Muscle layer of duodenum (tissue), 2 donors: Measurements from ENCODE around the gene MAP3K4.

Experiments used
- H3K27ac ChIP-seq: one replicate; pipeline ENCODE4 v1.7.0; 2013; ENCODE audit warnings: mild to moderate bottlenecking, low read length
- H3K27me3 ChIP-seq: one replicate; pipeline ENCODE4 v1.7.0; 2013; ENCODE audit warnings: low read depth, mild to moderate bottlenecking, control low read depth, low read length
- H3K36me3 ChIP-seq, 2 donors: one replicate each; pipeline ENCODE4 v1.7.0; 2013; ENCODE audit warnings: low read length in 2 of 2, control low read depth in 1 of 2, mild to moderate bottlenecking in 1 of 2; ENCODE audit not compliant: insufficient read depth in 2 of 2, control insufficient read depth in 1 of 2
- H3K4me1 ChIP-seq, 2 donors: one replicate each; pipeline ENCODE4 v1.7.0; 2013; ENCODE audit warnings: low read length in 2 of 2, mild to moderate bottlenecking in 2 of 2, control low read depth in 1 of 2, moderate library complexity in 1 of 2; ENCODE audit not compliant: insufficient read depth in 2 of 2, control insufficient read depth in 1 of 2
- H3K4me3 ChIP-seq, 2 donors: one replicate each; pipeline ENCODE4 v1.7.0; 2013; ENCODE audit warnings: low read length in 2 of 2, low read depth in 1 of 2, mild to moderate bottlenecking in 1 of 2
- H3K9me3 ChIP-seq, 2 donors: one replicate each; pipeline ENCODE4 v1.7.0; 2013; ENCODE audit warnings: low read length in 2 of 2, control low read depth in 1 of 2, mild to moderate bottlenecking in 1 of 2; ENCODE audit not compliant: control insufficient read depth in 1 of 2
- donor health status: healthy.

The MAP3K4 gene

GRCh38 chr6:161152907-161153662 is 161.5 kb downstream of the MAP3K4 start:
- Histone ChIP-seq H3K36me3 (peaks cover 0 to 19% of the 10 kb centered on the region in 2 donors), H3K9me3 (no peaks in the 10 kb centered on the region), H3K27ac (no peak overlapping the region), H3K27me3 (no peaks in the 10 kb centered on the region), H3K4me1 (no peaks in the 10 kb centered on the region), H3K4me3 (no peak overlapping the region)

- Histone ChIP-seq H3K36me3 (peaks cover 0 to 13% of the 10 kb centered on the region in 2 donors), H3K9me3 (no peaks in the 10 kb centered on the region), H3K4me1 (no peaks in the 10 kb centered on the region), H3K27ac (no peak overlapping the region), H3K27me3 (no peaks in the 10 kb centered on the region), H3K4me3 (no peak overlapping the region)
Observed at GRCh38 chr6:161153725-161154124, 162.2 kb downstream of the MAP3K4 start.

GRCh38 chr6:161154796-161155335 is 163.3 kb downstream of the MAP3K4 start:
- Histone ChIP-seq H3K27ac (no peak overlapping the region), H3K36me3 (peaks cover 0 to 9% of the 10 kb centered on the region in 2 donors), H3K4me3 (no peak overlapping the region), H3K9me3 (no peaks in the 10 kb centered on the region), H3K4me1 (no peaks in the 10 kb centered on the region), H3K27me3 (no peaks in the 10 kb centered on the region)

DNA sequence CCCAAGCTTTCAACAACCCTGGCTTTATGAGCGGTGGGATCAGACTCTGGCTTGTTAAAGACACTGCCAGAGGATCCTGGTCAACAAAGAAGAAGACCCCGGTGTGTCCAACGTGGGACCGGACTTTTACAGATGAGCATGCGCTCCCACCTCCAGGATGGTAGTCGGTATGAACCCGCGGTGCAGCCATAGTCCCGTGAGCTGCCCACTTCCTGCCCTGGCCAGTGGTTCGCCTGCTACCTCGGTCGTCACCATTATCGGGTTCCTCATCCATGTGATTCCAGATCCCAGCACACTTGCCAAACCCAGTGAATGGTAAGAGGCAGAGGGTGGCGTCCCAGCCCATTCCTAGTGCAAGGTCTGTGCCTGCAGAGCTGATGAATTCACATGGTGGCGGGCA is 169.6 kb downstream of the MAP3K4 start:
- Histone ChIP-seq H3K27ac (no peak overlapping the region), H3K36me3 (peaks cover 20 to 22% of the 10 kb centered on the region in 2 donors), H3K4me3 (no peak overlapping the region), H3K9me3 (no peaks in the 10 kb centered on the region), H3K4me1 (peaks cover 0 to 6% of the 10 kb centered on the region in 2 donors), H3K27me3 (no peaks in the 10 kb centered on the region)

DNA sequence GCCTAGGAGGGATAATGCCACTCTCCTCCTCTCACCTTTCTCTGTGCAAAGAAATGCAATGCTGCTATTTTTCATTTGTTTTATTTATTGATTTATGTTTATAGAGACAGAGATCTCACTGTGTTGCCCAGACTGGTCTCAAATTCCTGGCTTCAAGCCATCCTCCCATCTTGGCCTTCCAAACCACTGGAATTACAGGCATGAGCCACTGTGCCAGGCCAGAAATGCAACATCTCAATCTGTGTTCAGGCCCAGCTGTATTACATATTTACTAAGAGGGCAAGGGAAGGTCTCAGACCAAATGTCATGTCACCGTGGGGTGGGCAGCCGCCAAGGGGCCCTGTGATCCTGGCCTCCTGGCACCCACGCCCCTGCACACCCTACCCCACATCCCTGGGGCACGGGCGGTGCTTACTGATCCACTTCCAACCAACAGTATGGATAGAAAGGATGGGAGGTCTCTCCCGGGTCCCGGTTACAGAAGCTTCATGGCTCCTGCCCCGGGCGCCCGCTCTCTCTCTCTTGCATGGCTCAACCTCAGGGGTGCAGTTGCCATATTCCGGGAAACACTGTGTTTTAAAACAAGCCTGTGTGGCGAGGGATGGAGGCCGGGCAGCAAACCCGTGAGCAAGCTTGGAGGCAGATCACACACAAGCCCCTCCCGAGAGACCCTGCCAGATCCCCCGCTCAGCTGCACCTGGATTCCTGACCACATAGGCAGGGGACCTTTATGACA is 170.5 kb downstream of the MAP3K4 start:
- Histone ChIP-seq H3K36me3 (peaks cover 20 to 22% of the 10 kb centered on the region in 2 donors), H3K27ac (no peak overlapping the region), H3K4me1 (peaks cover 0 to 6% of the 10 kb centered on the region in 2 donors), H3K9me3 (no peaks in the 10 kb centered on the region), H3K4me3 (no peak overlapping the region), H3K27me3 (no peaks in the 10 kb centered on the region)

GRCh38 chr6:161162722-161163121 is 171.2 kb downstream of the MAP3K4 start:
- Histone ChIP-seq H3K27me3 (no peaks in the 10 kb centered on the region), H3K9me3 (no peaks in the 10 kb centered on the region), H3K4me3 (no peak overlapping the region), H3K27ac (no peak overlapping the region), H3K4me1 (peaks cover 0 to 6% of the 10 kb centered on the region in 2 donors), H3K36me3 (peaks cover 20 to 22% of the 10 kb centered on the region in 2 donors)

DNA sequence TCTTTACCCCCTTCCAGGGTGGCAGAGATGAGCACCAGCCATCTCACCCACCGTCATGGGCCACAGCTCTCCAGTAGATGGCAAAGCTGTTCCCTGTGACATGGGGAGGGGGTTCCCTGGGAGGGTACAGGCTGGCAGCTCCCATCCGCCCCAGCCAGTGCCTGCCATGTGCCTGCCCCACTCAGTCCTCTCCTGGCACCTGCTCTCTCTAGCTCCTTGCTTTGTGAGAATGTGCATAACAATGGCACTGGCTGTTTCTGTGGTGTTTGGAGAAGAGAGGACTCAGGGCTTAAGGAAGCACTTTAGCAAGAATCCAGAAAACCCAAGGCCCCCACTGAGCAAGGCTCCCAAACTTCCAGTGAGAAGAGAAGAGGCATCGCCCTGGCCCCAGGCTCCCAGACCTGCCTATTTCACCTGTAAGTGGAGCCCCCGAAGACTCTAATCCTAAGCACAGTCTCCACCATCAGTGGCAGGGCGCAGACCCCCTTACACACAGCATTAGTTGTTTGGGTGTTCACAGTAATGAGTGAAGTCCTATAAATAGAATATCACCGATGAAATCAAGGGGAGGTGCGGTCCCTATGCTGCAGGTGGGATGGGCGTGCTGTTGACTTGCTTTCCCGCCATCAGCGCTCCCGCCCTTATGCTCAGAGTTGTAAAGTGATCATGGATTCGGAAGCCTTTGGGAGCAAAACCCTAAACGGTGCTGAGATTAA is 172.1 kb downstream of the MAP3K4 start:
- no peaks in the 10 kb centered on the region for H3K27me3 ChIP-seq
- H3K27ac ChIP-seq, result no peak overlapping the region
- no peaks in the 10 kb centered on the region for H3K9me3 ChIP-seq
- H3K4me1 ChIP-seq, result peaks cover 0 to 6% of the 10 kb centered on the region in 2 donors
- no peak overlapping the region for H3K4me3 ChIP-seq
- H3K36me3 ChIP-seq, result peaks cover 20 to 22% of the 10 kb centered on the region in 2 donors

DNA sequence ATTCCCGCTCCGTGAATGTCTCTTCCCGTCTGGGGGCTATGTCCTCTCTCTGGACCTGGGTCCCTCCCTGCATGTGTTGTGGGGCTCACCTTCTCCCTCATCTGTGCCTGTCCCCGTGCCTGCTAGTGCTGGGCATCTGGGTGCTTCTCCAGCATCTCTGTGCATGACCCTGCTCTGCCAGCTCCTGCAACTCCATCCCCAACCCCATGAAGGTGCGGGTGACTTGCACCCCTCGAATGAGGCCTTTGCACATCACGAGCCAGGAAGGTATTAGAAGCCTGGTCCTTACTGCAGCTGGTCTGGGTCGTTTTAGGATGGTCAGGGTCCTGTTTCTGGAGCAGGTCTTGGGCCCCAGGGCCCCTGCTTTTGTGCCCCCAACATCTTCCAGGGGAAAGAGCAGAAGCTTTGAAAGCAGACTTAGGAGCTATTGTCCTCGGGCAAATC is 172.6 kb downstream of the MAP3K4 start:
- Histone ChIP-seq H3K4me3 (no peak overlapping the region), H3K9me3 (no peaks in the 10 kb centered on the region), H3K36me3 (peaks cover 20 to 22% of the 10 kb centered on the region in 2 donors), H3K27ac (no peak overlapping the region), H3K4me1 (peaks cover 0 to 6% of the 10 kb centered on the region in 2 donors), H3K27me3 (no peaks in the 10 kb centered on the region)

DNA sequence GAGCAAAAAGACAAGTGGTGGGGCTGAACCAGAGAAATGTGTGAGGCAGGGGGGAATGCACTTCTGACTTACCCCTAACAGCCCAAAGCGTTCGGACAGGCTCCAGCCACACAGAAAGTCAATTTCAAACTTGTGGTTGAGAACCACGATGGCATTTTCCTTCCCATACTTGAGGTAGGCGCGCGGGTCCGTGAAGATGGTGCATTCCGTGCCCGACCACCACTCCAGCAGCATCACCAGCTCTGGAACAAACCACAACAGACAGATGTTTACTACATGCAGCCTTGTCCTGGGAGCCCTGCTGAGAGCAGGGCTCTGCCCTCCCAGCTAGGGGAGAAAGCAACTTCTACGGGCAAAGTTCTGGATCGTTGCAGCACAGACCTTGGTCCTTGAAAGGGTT is 174.6 kb downstream of the MAP3K4 start:
- H3K36me3 ChIP-seq, result peaks cover 20 to 22% of the 10 kb centered on the region in 2 donors
- H3K4me3 ChIP-seq, result no peak overlapping the region
- H3K27ac ChIP-seq, result no peak overlapping the region
- H3K9me3 ChIP-seq, result no peaks in the 10 kb centered on the region
- H3K4me1 ChIP-seq, result peaks cover 0 to 11% of the 10 kb centered on the region in 2 donors
- H3K27me3 ChIP-seq, result no peaks in the 10 kb centered on the region

DNA sequence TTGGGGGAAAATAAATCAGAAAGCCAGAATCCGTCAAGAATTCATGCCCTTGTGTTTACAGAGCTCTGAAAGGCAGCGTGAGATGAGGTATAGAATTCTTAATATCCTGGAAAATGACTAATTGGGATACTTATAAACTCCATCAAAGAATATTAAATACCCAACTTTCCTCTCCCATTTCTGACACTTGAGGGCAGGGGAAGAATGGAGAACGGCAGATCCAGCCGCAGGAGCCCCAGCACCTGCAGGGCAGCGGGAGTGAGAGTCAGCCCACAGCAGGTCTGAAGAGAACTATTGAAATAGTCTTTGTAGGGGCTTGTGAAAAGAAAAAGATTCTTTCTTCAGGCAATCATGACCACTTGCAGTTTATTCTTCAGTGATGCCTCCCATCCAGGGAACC is 175.1 kb downstream of the MAP3K4 start:
- no peak overlapping the region for H3K4me3 ChIP-seq
- H3K4me1 ChIP-seq, result peaks cover 0 to 11% of the 10 kb centered on the region in 2 donors
- H3K36me3 ChIP-seq, result peaks cover 20 to 22% of the 10 kb centered on the region in 2 donors
- no peaks in the 10 kb centered on the region for H3K9me3 ChIP-seq
- H3K27ac ChIP-seq, result no peak overlapping the region
- no peaks in the 10 kb centered on the region for H3K27me3 ChIP-seq
